WTC11 (cell line): Measurements from ENCODE around the gene MAPK14. TPM values are rescaled to one million over a fixed set of nuclear protein-coding genes. Genes with fewer than 3 reads are reported as not detected.

Source experiments
- ATAC-seq: fragments of 200-7000 bp; cut with Tn5 transposase; 2 replicates; pipeline ENCODE4 v1.10.0; 2021; ENCODE audit warnings: mild to moderate bottlenecking, moderate library complexity
- CTCF ChIA-PET: fragments of 300-600 bp; sonication (Branson Sonifier 250); formaldehyde crosslinking; loops from one replicate; lab custom pipeline; 2021; ENCODE audit warnings: antibody characterized with exemption; lab: Charles Lee
- POLR2A ChIA-PET: fragments of 350-600 bp; sonication (Branson Sonifier 250); formaldehyde crosslinking; loops from one replicate; lab custom pipeline; 2021; ENCODE audit warnings: antibody characterized with exemption; lab: Charles Lee
- DNase-seq: peaks from one replicate; pipeline ENCODE4 v3.0.0; 2021; ENCODE audit warnings: low spot score
- H3K27ac Mint-ChIP-seq: 2 replicates; pipeline ENCODE4 v1.8.0; 2021; ENCODE audit warnings: mixed read lengths
- H3K27me3 Mint-ChIP-seq: 2 replicates; pipeline ENCODE4 v1.8.0; 2021; ENCODE audit warnings: low read depth, mild to moderate bottlenecking, moderate library complexity, mixed read lengths
- H3K36me3 Mint-ChIP-seq: 2 replicates; pipeline ENCODE4 v1.8.0; 2021; ENCODE audit warnings: mixed read lengths
- H3K4me1 Mint-ChIP-seq: 2 replicates; pipeline ENCODE4 v1.8.0; 2022; ENCODE audit warnings: mixed read lengths
- H3K4me3 Mint-ChIP-seq: 2 replicates; pipeline ENCODE4 v1.8.0; 2021; ENCODE audit warnings: mild to moderate bottlenecking, moderate library complexity, mixed read lengths
- H3K9me3 Mint-ChIP-seq: 2 replicates; pipeline ENCODE4 v1.8.0; 2021; ENCODE audit warnings: mixed read lengths
- CDX4 ChIP-seq: fragments of 250-450 bp; sonication (Bioruptor Pico); IDR thresholded peaks from 2 replicates; pipeline ENCODE4 v1.9.0; 2021; ENCODE audit warnings: moderate library complexity, mild to moderate bottlenecking, inconsistent platforms, borderline replicate concordance
- CTCF ChIP-seq: fragments of 200-600 bp; IDR thresholded peaks from 2 replicates; pipeline ENCODE4 v1.8.0; 2022; ENCODE audit warnings: antibody characterized with exemption
- E2F1 ChIP-seq: sonication (generic); formaldehyde crosslinking; IDR thresholded peaks from 2 replicates; pipeline ENCODE4 v1.8.0; 2022; ENCODE audit warnings: mild to moderate bottlenecking, missing genetic modification reagents
- E2F4 ChIP-seq: sonication (generic); formaldehyde crosslinking; IDR thresholded peaks from 2 replicates; pipeline ENCODE4 v1.8.1; 2022; ENCODE audit warnings: low read depth, mild to moderate bottlenecking, moderate library complexity, missing genetic modification reagents, borderline replicate concordance
- ERG ChIP-seq: fragments of 250-450 bp; sonication (Bioruptor Pico); IDR thresholded peaks from 2 replicates; pipeline ENCODE4 v1.8.0; 2021; ENCODE audit warnings: mild to moderate bottlenecking
- FOXP1 ChIP-seq: sonication (generic); formaldehyde crosslinking; IDR thresholded peaks from 2 replicates; pipeline ENCODE4 v1.8.0; 2022; ENCODE audit warnings: missing genetic modification reagents, mild to moderate bottlenecking, moderate library complexity, borderline replicate concordance
- FOXP4 ChIP-seq: sonication (generic); formaldehyde crosslinking; IDR thresholded peaks from 2 replicates; pipeline ENCODE4 v1.8.0; 2022; ENCODE audit warnings: mild to moderate bottlenecking, missing genetic modification reagents
- IRF2 ChIP-seq: sonication (generic); formaldehyde crosslinking; IDR thresholded peaks from 2 replicates; pipeline ENCODE4 v1.8.0; 2022; ENCODE audit warnings: low read depth, missing genetic modification reagents, borderline replicate concordance
- JUN ChIP-seq: sonication (generic); formaldehyde crosslinking; IDR thresholded peaks from 2 replicates; pipeline ENCODE4 v1.8.0; 2023; ENCODE audit warnings: mild to moderate bottlenecking, missing genetic modification reagents
- MYBL2 ChIP-seq: sonication (generic); formaldehyde crosslinking; IDR thresholded peaks from 2 replicates; pipeline ENCODE4 v1.8.1; 2023; ENCODE audit warnings: mild to moderate bottlenecking, moderate library complexity, missing genetic modification reagents
- NFYB ChIP-seq: sonication (generic); formaldehyde crosslinking; conservative IDR thresholded peaks from 2 replicates; pipeline ENCODE4 v1.8.0; 2022; ENCODE audit warnings: low read depth, missing genetic modification reagents
- SP1 ChIP-seq: sonication (generic); formaldehyde crosslinking; conservative IDR thresholded peaks from 2 replicates; pipeline ENCODE4 v1.8.1; 2022; ENCODE audit warnings: missing genetic modification reagents
- STAT6 ChIP-seq: sonication (generic); formaldehyde crosslinking; conservative IDR thresholded peaks from 2 replicates; pipeline ENCODE4 v1.8.1; 2023; ENCODE audit warnings: mild to moderate bottlenecking, low read depth, missing genetic modification reagents, moderate library complexity
- ZNF121 ChIP-seq: sonication (generic); formaldehyde crosslinking; IDR thresholded peaks from 2 replicates; pipeline ENCODE4 v1.8.0; 2023; ENCODE audit warnings: missing genetic modification reagents
- ZNF232 ChIP-seq: sonication (generic); formaldehyde crosslinking; IDR thresholded peaks from 2 replicates; pipeline ENCODE4 v1.8.0; 2022; ENCODE audit warnings: mild to moderate bottlenecking, missing genetic modification reagents
- ZNF263 ChIP-seq: sonication (generic); formaldehyde crosslinking; IDR thresholded peaks from 2 replicates; pipeline ENCODE4 v1.8.1; 2022; ENCODE audit warnings: low read depth, mild to moderate bottlenecking, moderate library complexity, missing genetic modification reagents
- ZNF416 ChIP-seq: fragments of 250-450 bp; sonication (Bioruptor Pico); IDR thresholded peaks from 2 replicates; pipeline ENCODE4 v1.9.0; 2021; ENCODE audit warnings: mild to moderate bottlenecking, inconsistent platforms
- ZNF425 ChIP-seq: fragments of 250-450 bp; sonication (Bioruptor Pico); conservative IDR thresholded peaks from 2 replicates; pipeline ENCODE4 v1.9.0; 2021; ENCODE audit warnings: mild to moderate bottlenecking
- total RNA-seq: library from RNA; stranded (reverse); gene quantifications from 3 replicates; pipeline ENCODE4 v1.2.3, GENCODE V29; 2021

Gene MAPK14
- total RNA-seq, 1 experiment from 2014 or later = 34.0 TPM

GRCh38 chr6:36116066-36116864, 88.7 kb downstream of the MAPK14 start:
- CTCF ChIA-PET = no interaction called here
- no peak for DNase-seq
- H3K9me3 Mint-ChIP-seq = no peaks in the 10 kb centered on the region
- no peak overlapping the region for H3K27ac Mint-ChIP-seq
- H3K27me3 Mint-ChIP-seq = no peaks in the 10 kb centered on the region
- H3K4me3 Mint-ChIP-seq = no peak overlapping the region
- TF ChIP-seq E2F4 (CRISPR knock-in tag) (no peak), ZNF416 (CRISPR knock-in tag) (no peak), FOXP1 (CRISPR knock-in tag) (no peak), ZNF263 (CRISPR knock-in tag) (no peak)
- TF ChIP-seq, all 79 proteins: peak for 0
- peaks cover 32% of the 10 kb centered on the region for H3K4me1 Mint-ChIP-seq
- POLR2A ChIA-PET = interaction anchor here (0.7 kb wide), 1 partner anchor 12 kb away, joined by 5 read pairs; no protein-coding TSS in a partner anchor
- peaks cover 2% of the 10 kb centered on the region; the same call in 1 of the 2 replicates for H3K36me3 Mint-ChIP-seq
- ATAC-seq = no peak

- no peaks in the 10 kb centered on the region for H3K9me3 Mint-ChIP-seq
- DNase-seq = no peak
- H3K27ac Mint-ChIP-seq = no peak overlapping the region
- ATAC-seq = no peak
- no peaks in the 10 kb centered on the region for H3K36me3 Mint-ChIP-seq
- ChIA-PET POLR2A (no interaction called here), CTCF (interaction anchor here (1.3 kb wide), 1 partner anchor 22 kb away, joined by 3 read pairs; no protein-coding TSS in a partner anchor)
- no peaks in the 10 kb centered on the region for H3K27me3 Mint-ChIP-seq
- no peak overlapping the region for H3K4me3 Mint-ChIP-seq
- H3K4me1 Mint-ChIP-seq = peaks cover 35% of the 10 kb centered on the region
- no peak for TF ChIP-seq ERG
- no peak for TF ChIP-seq ZNF232
- no peak for TF ChIP-seq MYBL2 (CRISPR knock-in tag)
- TF ChIP-seq JUN = no peak
- no peak for TF ChIP-seq FOXP4 (CRISPR knock-in tag)
- TF ChIP-seq CTCF = no peak
- TF ChIP-seq CDX4 = no peak
- TF ChIP-seq ZNF425 = no peak
- no peak for TF ChIP-seq NFYB
- no peak for TF ChIP-seq E2F1 (CRISPR knock-in tag)
- TF ChIP-seq ZNF121 (CRISPR knock-in tag) = no peak
- no peak for TF ChIP-seq SP1 (CRISPR knock-in tag)
- no peak for TF ChIP-seq STAT6
- no peak for TF ChIP-seq IRF2 (CRISPR knock-in tag)
Measured at GRCh38 chr6:36116943-36117342, 89.3 kb downstream of the MAPK14 start.
